Chondrocyte (in vitro differentiated cells): ENCODE measurements around the gene EPB41L2. TPM values are rescaled to one million over a fixed set of nuclear protein-coding genes. Genes with fewer than 3 reads are reported as not detected.

Experiments used
- DNase-seq: peaks from one replicate; pipeline ENCODE4 v3.0.0; 2021; ENCODE audit warnings: mixed read lengths, low spot score
- H3K27ac Mint-ChIP-seq: one replicate; pipeline ENCODE4 v1.8.0; 2021; ENCODE audit warnings: mild to moderate bottlenecking, moderate library complexity, mixed read lengths; ENCODE audit not compliant: unreplicated experiment
- H3K27me3 Mint-ChIP-seq: 2 replicates; pipeline ENCODE4 v1.8.0; 2021; ENCODE audit warnings: low read depth, mixed read lengths
- H3K36me3 Mint-ChIP-seq: 2 replicates; pipeline ENCODE4 v1.8.0; 2021; ENCODE audit warnings: low read depth, mixed read lengths
- H3K4me1 Mint-ChIP-seq: 2 replicates; pipeline ENCODE4 v1.8.0; 2021; ENCODE audit warnings: low read depth, mild to moderate bottlenecking, mixed read lengths
- H3K4me3 Mint-ChIP-seq: one replicate; pipeline ENCODE4 v1.8.0; 2021; ENCODE audit warnings: mild to moderate bottlenecking, moderate library complexity, mixed read lengths; ENCODE audit not compliant: unreplicated experiment
- H3K9me3 Mint-ChIP-seq: 2 replicates; pipeline ENCODE4 v1.8.0; 2021; ENCODE audit warnings: low read depth, mixed read lengths
- CTCF ChIP-seq: fragments of 200-600 bp; sonication (generic); IDR thresholded peaks from 2 replicates; pipeline ENCODE4 v1.5.0; 2021; ENCODE audit warnings: antibody characterized with exemption, mild to moderate bottlenecking, moderate library complexity
- total RNA-seq: library from RNA; stranded (reverse); gene quantifications from 3 replicates; pipeline ENCODE4 v1.2.1, GENCODE V29; 2021

The EPB41L2 gene
- total RNA-seq, 1 donor from 2014 or later: 65.8 TPM

- no peak for DNase-seq
- no peak for TF ChIP-seq CTCF
- H3K27me3 Mint-ChIP-seq: no peaks in the 10 kb centered on the region
- H3K27ac Mint-ChIP-seq: no peak overlapping the region
- no peaks in the 10 kb centered on the region for H3K9me3 Mint-ChIP-seq
- H3K36me3 Mint-ChIP-seq: no peaks in the 10 kb centered on the region
- peaks cover 42% of the 10 kb centered on the region for H3K4me1 Mint-ChIP-seq
- no peak overlapping the region for H3K4me3 Mint-ChIP-seq
Measured at GRCh38 chr6:131042664-131043063, 20.4 kb downstream of the EPB41L2 start.

GRCh38 chr6:131041814-131042213, 21.2 kb downstream of the EPB41L2 start:
- H3K27ac Mint-ChIP-seq: no peak overlapping the region
- no peaks in the 10 kb centered on the region for H3K36me3 Mint-ChIP-seq
- no peaks in the 10 kb centered on the region for H3K27me3 Mint-ChIP-seq
- TF ChIP-seq CTCF: no peak
- no peak for DNase-seq
- no peak overlapping the region for H3K4me3 Mint-ChIP-seq
- H3K9me3 Mint-ChIP-seq: no peaks in the 10 kb centered on the region
- peaks cover 43% of the 10 kb centered on the region for H3K4me1 Mint-ChIP-seq

GRCh38 chr6:131040866-131041265, 22.2 kb downstream of the EPB41L2 start:
- Mint-ChIP-seq H3K4me1 (peaks cover 43% of the 10 kb centered on the region), H3K36me3 (no peaks in the 10 kb centered on the region), H3K27ac (peak overlapping the region; percentile 65), H3K4me3 (no peak overlapping the region), H3K27me3 (no peaks in the 10 kb centered on the region), H3K9me3 (no peaks in the 10 kb centered on the region)
- DNase-seq: no peak
- no peak for TF ChIP-seq CTCF

GRCh38 chr6:131039345-131039680, 23.7 kb downstream of the EPB41L2 start:
- no peak for TF ChIP-seq CTCF
- H3K9me3 Mint-ChIP-seq: no peaks in the 10 kb centered on the region
- no peaks in the 10 kb centered on the region for H3K36me3 Mint-ChIP-seq
- H3K27ac Mint-ChIP-seq: peak overlapping the region; percentile 88
- DNase-seq: no peak
- H3K4me3 Mint-ChIP-seq: peak overlapping the region; percentile 40
- peaks cover 43% of the 10 kb centered on the region for H3K4me1 Mint-ChIP-seq
- no peaks in the 10 kb centered on the region for H3K27me3 Mint-ChIP-seq

GRCh38 chr6:131038597-131039344, 24.3 kb downstream of the EPB41L2 start:
- TF ChIP-seq CTCF: no peak
- H3K36me3 Mint-ChIP-seq: no peaks in the 10 kb centered on the region
- no peak for DNase-seq
- H3K27me3 Mint-ChIP-seq: no peaks in the 10 kb centered on the region
- H3K27ac Mint-ChIP-seq: peak overlapping the region; percentile 88
- peaks cover 43% of the 10 kb centered on the region for H3K4me1 Mint-ChIP-seq
- H3K4me3 Mint-ChIP-seq: peak overlapping the region; percentile 40
- H3K9me3 Mint-ChIP-seq: no peaks in the 10 kb centered on the region
